SK-N-SH treated with all-trans-retinoic acid at 6 μM for 48 hours (cell line): ENCODE measurements around the gene RRP15.

Source experiments
- ATAC-seq: fragments of 200-7000 bp; cut with Tn5 transposase; 3 replicates; pipeline ENCODE4 v1.9.1; 2020; ENCODE audit warnings: mild to moderate bottlenecking, moderate library complexity
- ARNTL ChIP-seq: fragments of 450-650 bp; formaldehyde crosslinking; IDR thresholded peaks from 2 replicates; pipeline ENCODE4 v1.5.0; 2020; ENCODE audit warnings: low read depth, mild to moderate bottlenecking, moderate library complexity, borderline replicate concordance
- BACH2 ChIP-seq: fragments of 250-450 bp; sonication (Bioruptor Pico); IDR thresholded peaks from 2 replicates; pipeline ENCODE4 v1.9.0; 2021; ENCODE audit warnings: mild to moderate bottlenecking, borderline replicate concordance
- CREB5 ChIP-seq: fragments of 250-450 bp; sonication (Bioruptor Pico); IDR thresholded peaks from 2 replicates; pipeline ENCODE4 v1.5.1; 2020; ENCODE audit warnings: low read depth, mild to moderate bottlenecking, moderate library complexity
- CSDC2 ChIP-seq: fragments of 250-450 bp; sonication (Bioruptor Pico); IDR thresholded peaks from 2 replicates; pipeline ENCODE4 v1.5.0; 2020; ENCODE audit warnings: mild to moderate bottlenecking, moderate library complexity
- CSRNP3 ChIP-seq: fragments of 250-450 bp; sonication (Bioruptor Pico); IDR thresholded peaks from 2 replicates; pipeline ENCODE4 v1.5.1; 2021; ENCODE audit warnings: mild to moderate bottlenecking, moderate library complexity
- ESRRG ChIP-seq: fragments of 250-450 bp; sonication (Bioruptor Pico); IDR thresholded peaks from 2 replicates; pipeline ENCODE4 v1.6.1; 2021; ENCODE audit warnings: mild to moderate bottlenecking
- GLIS3 ChIP-seq: fragments of 250-450 bp; sonication (Bioruptor Pico); IDR thresholded peaks from 2 replicates; pipeline ENCODE4 v1.5.0; 2020; ENCODE audit warnings: mild to moderate bottlenecking, moderate library complexity
- ISL1 ChIP-seq: fragments of 250-450 bp; sonication (Bioruptor Pico); IDR thresholded peaks from 2 replicates; pipeline ENCODE4 v2.1.2; 2022; ENCODE audit warnings: mild to moderate bottlenecking, moderate library complexity
- OSR1 ChIP-seq: fragments of 250-450 bp; sonication (Bioruptor Pico); IDR thresholded peaks from 2 replicates; pipeline ENCODE4 v1.8.0; 2022; ENCODE audit warnings: moderate library complexity, mild to moderate bottlenecking, inconsistent platforms
- PATZ1 ChIP-seq: fragments of 250-450 bp; sonication (Bioruptor Pico); IDR thresholded peaks from 2 replicates; pipeline ENCODE4 v1.8.0; 2020; ENCODE audit warnings: mild to moderate bottlenecking, moderate library complexity, borderline replicate concordance
- POU6F1 ChIP-seq: fragments of 250-450 bp; sonication (Bioruptor Pico); IDR thresholded peaks from 2 replicates; pipeline ENCODE4 v1.8.0; 2021; ENCODE audit warnings: low read depth, mild to moderate bottlenecking, moderate library complexity, borderline replicate concordance
- SNAI2 ChIP-seq: fragments of 250-450 bp; sonication (Bioruptor Pico); IDR thresholded peaks from 2 replicates; pipeline ENCODE4 v1.5.0; 2020; ENCODE audit warnings: mild to moderate bottlenecking, moderate library complexity
- TSHZ2 ChIP-seq: fragments of 250-450 bp; sonication (Bioruptor Pico); IDR thresholded peaks from 2 replicates; pipeline ENCODE4 v1.5.0; 2020; ENCODE audit warnings: mild to moderate bottlenecking, moderate library complexity
- ZC3H10 ChIP-seq: fragments of 250-450 bp; sonication (Bioruptor Pico); IDR thresholded peaks from 2 replicates; pipeline ENCODE4 v1.5.1; 2021; ENCODE audit warnings: mild to moderate bottlenecking, moderate library complexity
- ZFP3 ChIP-seq: fragments of 250-450 bp; sonication (Bioruptor Pico); IDR thresholded peaks from 2 replicates; pipeline ENCODE4 v1.5.0; 2020; ENCODE audit warnings: mild to moderate bottlenecking, moderate library complexity
- ZNF70 ChIP-seq: fragments of 450-650 bp; formaldehyde crosslinking; IDR thresholded peaks from 2 replicates; pipeline ENCODE4 v1.5.0; 2020; ENCODE audit warnings: mild to moderate bottlenecking, moderate library complexity
- ZNF8 ChIP-seq: fragments of 450-650 bp; formaldehyde crosslinking; IDR thresholded peaks from 2 replicates; pipeline ENCODE4 v1.5.0; 2020; ENCODE audit warnings: mild to moderate bottlenecking, moderate library complexity

The RRP15 gene

GRCh38 chr1:218355278-218355677, 70.2 kb downstream of the RRP15 start:
- TF ChIP-seq CREB5 (CRISPR knock-in tag) (no peak), ZNF8 (no peak), CSDC2 (CRISPR knock-in tag) (no peak), SNAI2 (CRISPR knock-in tag) (no peak), ZC3H10 (CRISPR knock-in tag) (no peak), BACH2 (CRISPR knock-in tag) (no peak), ZFP3 (CRISPR knock-in tag) (no peak)
- ATAC-seq: no peak

GRCh38 chr1:218357211-218357892, 72.3 kb downstream of the RRP15 start:
- TF ChIP-seq GLIS3 (CRISPR knock-in tag) (no peak), OSR1 (CRISPR knock-in tag) (no peak), CSDC2 (CRISPR knock-in tag) (no peak), ISL1 (no peak), BACH2 (CRISPR knock-in tag) (no peak), SNAI2 (CRISPR knock-in tag) (no peak), PATZ1 (no peak), TSHZ2 (CRISPR knock-in tag) (no peak), CREB5 (CRISPR knock-in tag) (no peak), ZNF8 (no peak), ZC3H10 (CRISPR knock-in tag) (no peak), ESRRG (CRISPR knock-in tag) (no peak), ARNTL (no peak), ZFP3 (CRISPR knock-in tag) (no peak)
- no peak for ATAC-seq

- TF ChIP-seq ZNF70: no peak
- no peak for TF ChIP-seq BACH2 (CRISPR knock-in tag)
- no peak for TF ChIP-seq CSRNP3 (CRISPR knock-in tag)
- no peak for ATAC-seq
Measured at GRCh38 chr1:218357893-218358232, 72.8 kb downstream of the RRP15 start.

- peak; percentile 47; the same call in 1 of the 2 replicates for TF ChIP-seq POU6F1
- TF ChIP-seq SNAI2 (CRISPR knock-in tag): no peak
- ATAC-seq: peak; percentile 87
Measured at GRCh38 chr1:218361298-218362065, 76.4 kb downstream of the RRP15 start.
